Neural cell (in vitro differentiated cells): Measurements from ENCODE around the gene MUL1.

Experiments used
- EP300 ChIP-seq: fragments of 450-650 bp; conservative IDR thresholded peaks from 2 replicates; pipeline ENCODE4 v1.6.1; 2014; ENCODE audit warnings: antibody characterized with exemption, mild to moderate bottlenecking, moderate library complexity; ENCODE audit not compliant: poor library complexity, severe bottlenecking
- EZH2 ChIP-seq: fragments of 200-600, 300-800 bp; shearing (Covaris generic), sonication (generic); IDR thresholded peaks from 2 replicates; pipeline ENCODE4 v1.6.1; 2014; ENCODE audit warnings: antibody characterized with exemption, low read length, borderline replicate concordance, mild to moderate bottlenecking; ENCODE audit not compliant: insufficient read depth, poor library complexity, severe bottlenecking
- MXI1 ChIP-seq: fragments of 450-650 bp; conservative IDR thresholded peaks from 2 replicates; pipeline ENCODE4 v1.6.1; 2014; ENCODE audit warnings: antibody characterized with exemption, mild to moderate bottlenecking; ENCODE audit not compliant: poor library complexity, severe bottlenecking
- POLR2AphosphoS5 ChIP-seq: IDR thresholded peaks from 2 replicates; pipeline ENCODE4 v1.6.1; 2012
- RAD21 ChIP-seq: fragments of 450-650 bp; conservative IDR thresholded peaks from 2 replicates; pipeline ENCODE4 v1.6.1; 2014; ENCODE audit warnings: antibody characterized with exemption, mild to moderate bottlenecking, moderate library complexity
- REST ChIP-seq: IDR thresholded peaks from 2 replicates; pipeline ENCODE4 v1.6.1; 2012; ENCODE audit warnings: borderline replicate concordance
- SMC3 ChIP-seq: fragments of 450-650 bp; conservative IDR thresholded peaks from 2 replicates; pipeline ENCODE4 v1.6.1; 2014; ENCODE audit warnings: antibody characterized with exemption, mild to moderate bottlenecking, moderate library complexity; ENCODE audit not compliant: poor library complexity
- TF ChIP-seq, protein P1 (sequence below): fragments of 450-650 bp; IDR thresholded peaks from 2 replicates; pipeline ENCODE4 v1.5.1; 2014; ENCODE audit warnings: antibody characterized with exemption, mild to moderate bottlenecking, moderate library complexity; ENCODE audit not compliant: poor library complexity, severe bottlenecking

DNA sequence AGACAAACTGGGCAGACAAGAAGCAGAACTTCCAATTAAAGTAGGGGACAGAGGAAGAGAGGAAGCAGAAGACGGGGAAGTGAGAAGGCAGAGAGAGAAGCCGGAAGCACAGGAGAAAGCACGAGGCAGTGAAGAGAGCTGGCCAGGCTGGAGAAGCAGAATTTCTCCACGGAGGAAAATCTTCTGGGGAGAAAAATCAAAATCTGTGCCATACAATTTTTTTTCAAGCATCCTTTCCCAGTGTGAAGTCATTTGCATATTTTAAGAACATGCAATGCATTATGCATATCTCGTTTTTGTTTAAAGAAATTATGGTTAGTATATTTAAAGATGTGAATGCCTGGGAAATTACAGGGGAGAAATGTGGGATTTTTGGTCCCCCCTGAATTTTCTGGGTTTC is 14.6 kb downstream of the MUL1 start:
- TF ChIP-seq, protein P1, sequence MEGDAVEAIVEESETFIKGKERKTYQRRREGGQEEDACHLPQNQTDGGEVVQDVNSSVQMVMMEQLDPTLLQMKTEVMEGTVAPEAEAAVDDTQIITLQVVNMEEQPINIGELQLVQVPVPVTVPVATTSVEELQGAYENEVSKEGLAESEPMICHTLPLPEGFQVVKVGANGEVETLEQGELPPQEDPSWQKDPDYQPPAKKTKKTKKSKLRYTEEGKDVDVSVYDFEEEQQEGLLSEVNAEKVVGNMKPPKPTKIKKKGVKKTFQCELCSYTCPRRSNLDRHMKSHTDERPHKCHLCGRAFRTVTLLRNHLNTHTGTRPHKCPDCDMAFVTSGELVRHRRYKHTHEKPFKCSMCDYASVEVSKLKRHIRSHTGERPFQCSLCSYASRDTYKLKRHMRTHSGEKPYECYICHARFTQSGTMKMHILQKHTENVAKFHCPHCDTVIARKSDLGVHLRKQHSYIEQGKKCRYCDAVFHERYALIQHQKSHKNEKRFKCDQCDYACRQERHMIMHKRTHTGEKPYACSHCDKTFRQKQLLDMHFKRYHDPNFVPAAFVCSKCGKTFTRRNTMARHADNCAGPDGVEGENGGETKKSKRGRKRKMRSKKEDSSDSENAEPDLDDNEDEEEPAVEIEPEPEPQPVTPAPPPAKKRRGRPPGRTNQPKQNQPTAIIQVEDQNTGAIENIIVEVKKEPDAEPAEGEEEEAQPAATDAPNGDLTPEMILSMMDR, result no peak
- no peak for TF ChIP-seq MXI1
- no peak for TF ChIP-seq EP300
- no peak for TF ChIP-seq EZH2
- TF ChIP-seq SMC3, result no peak
- no peak for TF ChIP-seq RAD21
- TF ChIP-seq POLR2AphosphoS5, result no peak
- TF ChIP-seq REST, result no peak
